H1 (cell line): Measurements from ENCODE around the gene HOXA6. TPM values are rescaled to one million over a fixed set of nuclear protein-coding genes. Genes with fewer than 3 reads are reported as not detected.

ENCODE experiments used
- CTBP2 ChIP-seq: IDR thresholded peaks from 2 replicates; pipeline ENCODE4 v1.7.0; 2011; ENCODE audit warnings: borderline replicate concordance, mild to moderate bottlenecking, moderate library complexity, mixed read lengths, low read length; ENCODE audit not compliant: insufficient read depth, insufficient read length
- RAD21 ChIP-seq, 2 experiments: IDR thresholded peaks in 1 of 2; conservative IDR thresholded peaks in 1 of 2; 2 replicates each; pipeline ENCODE4 v1.6.1; 2011; ENCODE audit warnings: low read depth in 2 of 2, low read length in 2 of 2, improper control_type of control experiment in 1 of 2, inconsistent platforms in 1 of 2, mild to moderate bottlenecking in 1 of 2, moderate library complexity in 1 of 2
- polyA plus RNA-seq, 7 experiments: library from polyadenylated mRNA; depleted of rRNA in 3 of 7; stranded (reverse) in 5 of 7; unstranded in 2 of 7; fragments of >200 nt in 5 of 7; fragments of 200-250 nt in 2 of 7; gene quantifications; 1 replicate in 5 of 7; 2 replicates in 1 of 7; 4 replicates in 1 of 7; pipeline versions ENCODE4 v1.2.1 to v1.2.3, GENCODE V29; 2011 to 2013; ENCODE audit warnings: missing spikeins in 2 of 7, mixed read lengths in 2 of 7
- total RNA-seq: library from RNA; stranded (reverse); fragmentation: NEBNext Ultra II Directional; extraction: Animal tissue kit (Norgen Biotek cat#: 25700); gene quantifications from 2 replicates; pipeline ENCODE4 v1.2.1, GENCODE V29; 2021

The HOXA6 gene
- total and polyA plus RNA-seq, 2 of the 8 experiments (the other 6 are each of a cell fraction or from before 2014, with no cell fraction given): not detected

GRCh38 chr7:27106181-27106900 lies 41.2 kb downstream of the HOXA6 start (continued):
- TF ChIP-seq RAD21 (IDR thresholded peaks at IDR 0.05 in 1 of 2, conservative IDR thresholded peaks at IDR 0.05 in 1 of 2; ENCODE audit: low read depth in 2 of 2, low read length in 2 of 2): peak in 1 of 2 experiments; percentile 8; a peak in 1 of 4 replicates
- TF ChIP-seq CTBP2: peak; percentile 98
